ENCODE data around the gene RLN3. TPM values are rescaled to one million over a fixed set of nuclear protein-coding genes. Genes with fewer than 3 reads are reported as not detected.

The RLN3 gene
- total RNA-seq, 1 donor from 2014 or later, result not detected

Other genes with a start within 250 kb of the RLN3 start
- gene ZSWIM4, start 232.7 kb upstream of the RLN3 start, total RNA-seq, result 12.7 and 13.1 TPM in 2 replicates
- gene NANOS3, start 151.0 kb upstream of the RLN3 start, total RNA-seq, result not detected in 2 replicates
- gene BRME1, start 122.0 kb upstream of the RLN3 start, total RNA-seq, result 0.63 and 0.73 TPM in 2 replicates
- 6.2 and 6.6 TPM in 2 replicates for gene CC2D1A, start 121.9 kb upstream of the RLN3 start, total RNA-seq
- gene PODNL1, start 89.7 kb upstream of the RLN3 start, total RNA-seq, result 0.04 and 0.13 TPM in 2 replicates
- gene DCAF15, start 75.6 kb upstream of the RLN3 start, total RNA-seq, result 10.5 and 15.2 TPM in 2 replicates
- 1.7 and 2.4 TPM in 2 replicates for gene RFX1, start 21.8 kb upstream of the RLN3 start, total RNA-seq
- 4.1 and 8.6 TPM in 2 replicates for gene IL27RA, start 3.6 kb downstream of the RLN3 start, total RNA-seq
- 0.07 and 0.32 TPM in 2 replicates for gene PALM3, start 33.9 kb downstream of the RLN3 start, total RNA-seq
- gene MISP3, start 44.6 kb downstream of the RLN3 start, total RNA-seq, result 0.14 and 0.46 TPM in 2 replicates
- gene C19orf67, start 57.6 kb downstream of the RLN3 start, total RNA-seq, result 0.13 TPM in 1 of 2 replicates, not detected in the other
- 21.3 and 23.1 TPM in 2 replicates for gene SAMD1, start 62.6 kb downstream of the RLN3 start, total RNA-seq
- gene PRKACA, start 89.6 kb downstream of the RLN3 start, total RNA-seq, result 37.9 and 44.4 TPM in 2 replicates
- gene ASF1B, start 108.4 kb downstream of the RLN3 start, total RNA-seq, result 15.3 and 21.5 TPM in 2 replicates
- gene ADGRL1, start 178.0 kb downstream of the RLN3 start, total RNA-seq, result 1.4 and 2.2 TPM in 2 replicates

All from pulmonary artery endothelial cell (primary cell).